GM15510 (cell line): Measurements from ENCODE around the gene WDR43.

Experiments
- POLR2A ChIP-seq: IDR thresholded peaks from 3 replicates; pipeline ENCODE4 v1.6.1; 2011; ENCODE audit warnings: borderline replicate concordance; ENCODE audit not compliant: insufficient read length; ENCODE audit errors: extremely low read depth

WDR43 gene

DNA sequence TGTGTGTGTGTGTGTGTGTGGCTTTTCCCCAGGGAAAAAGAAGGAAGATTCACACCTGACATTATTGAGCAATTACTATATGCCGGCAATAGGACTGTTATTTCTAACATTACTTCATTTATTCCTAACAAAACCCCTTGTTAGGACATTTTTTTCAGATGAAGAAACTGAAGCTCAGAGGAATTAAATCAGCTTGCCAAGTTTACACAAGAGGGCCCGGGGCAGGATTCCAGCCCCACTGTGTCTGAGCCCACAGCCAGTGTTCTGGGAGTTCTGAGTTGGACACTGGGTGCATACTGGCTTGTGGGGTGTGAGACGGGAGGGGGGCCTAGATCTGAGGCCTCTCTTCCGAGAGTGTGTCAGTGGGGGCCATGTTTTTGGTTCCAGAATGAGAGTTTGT lies 96.6 kb downstream of the WDR43 start:
- no peak for TF ChIP-seq POLR2A

DNA sequence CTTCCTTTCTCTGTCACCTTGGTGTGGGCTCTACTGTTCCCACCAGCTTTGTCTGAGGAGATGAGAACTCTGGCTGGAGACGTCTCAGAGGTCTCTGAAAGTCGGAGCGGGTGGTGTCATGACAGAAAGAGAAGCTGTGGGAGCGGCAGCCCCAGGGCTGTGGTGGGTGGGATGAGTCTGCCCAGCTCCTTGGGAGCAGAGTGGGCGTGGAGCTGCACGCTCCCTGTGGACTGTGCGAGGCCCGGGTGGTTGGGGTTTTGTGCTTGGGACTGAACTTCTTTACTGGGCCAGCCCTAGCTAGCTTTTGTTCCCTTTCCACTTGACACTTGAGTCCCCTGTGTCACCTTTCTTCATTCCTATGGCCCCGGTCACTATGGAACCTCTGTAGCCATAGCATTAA lies 97.0 kb downstream of the WDR43 start:
- no peak for TF ChIP-seq POLR2A

DNA sequence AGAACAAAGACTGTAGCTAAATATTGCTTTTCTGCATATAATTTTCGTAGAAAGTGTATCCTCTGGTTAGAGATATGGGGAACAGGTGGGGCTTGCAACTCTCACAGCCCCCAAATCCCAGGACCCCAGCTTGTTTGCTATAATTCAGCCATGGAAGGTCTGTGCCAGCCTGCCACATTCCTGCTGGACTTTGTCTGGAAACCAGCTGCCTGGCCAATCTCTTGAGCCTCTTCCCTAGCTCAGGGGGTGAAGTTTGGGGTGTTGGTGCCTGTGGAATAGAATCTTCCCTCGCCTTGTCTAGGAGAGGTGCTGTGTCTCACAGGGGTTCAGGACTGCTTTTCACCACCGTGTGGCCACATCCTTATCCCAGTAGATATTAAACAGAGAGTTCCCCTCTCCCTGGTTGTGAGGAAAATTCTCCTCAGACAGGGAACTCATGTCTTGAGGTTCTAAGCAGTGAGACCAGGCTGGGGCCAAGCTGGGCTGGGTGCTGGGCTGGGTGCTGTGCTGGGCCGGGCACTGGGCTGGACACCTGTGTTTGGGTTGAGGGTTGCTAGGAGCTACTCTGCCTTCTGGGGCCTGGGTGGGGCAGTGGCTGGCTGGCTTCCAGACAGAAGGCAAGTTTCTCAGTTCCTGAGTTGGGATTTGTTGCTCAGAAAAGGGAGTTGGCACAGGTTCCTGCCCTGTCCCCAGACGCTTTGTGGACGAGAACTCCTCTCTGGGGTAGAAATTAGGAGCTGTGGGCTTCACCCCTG lies 98.9 kb downstream of the WDR43 start:
- TF ChIP-seq POLR2A, result no peak

DNA sequence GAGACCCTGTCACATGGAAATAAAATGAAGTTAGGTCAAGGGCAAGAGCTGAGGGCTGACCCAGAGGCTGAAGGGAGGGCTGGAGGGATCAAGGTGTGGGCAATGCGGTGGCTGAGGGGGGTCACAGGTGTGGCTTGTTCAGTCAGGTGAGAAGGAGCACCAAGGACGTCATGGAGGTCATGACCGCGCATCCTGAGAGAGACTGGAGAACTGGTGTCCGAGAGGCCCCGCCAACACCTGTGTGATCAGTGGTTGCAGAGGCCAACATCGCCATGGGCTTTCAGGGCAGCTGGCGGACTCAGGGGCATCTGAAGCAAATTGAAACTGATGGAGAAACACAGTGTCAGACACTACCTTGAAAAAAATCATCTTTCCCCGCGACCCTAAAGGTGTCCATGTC lies 99.6 kb downstream of the WDR43 start:
- no peak for TF ChIP-seq POLR2A

DNA sequence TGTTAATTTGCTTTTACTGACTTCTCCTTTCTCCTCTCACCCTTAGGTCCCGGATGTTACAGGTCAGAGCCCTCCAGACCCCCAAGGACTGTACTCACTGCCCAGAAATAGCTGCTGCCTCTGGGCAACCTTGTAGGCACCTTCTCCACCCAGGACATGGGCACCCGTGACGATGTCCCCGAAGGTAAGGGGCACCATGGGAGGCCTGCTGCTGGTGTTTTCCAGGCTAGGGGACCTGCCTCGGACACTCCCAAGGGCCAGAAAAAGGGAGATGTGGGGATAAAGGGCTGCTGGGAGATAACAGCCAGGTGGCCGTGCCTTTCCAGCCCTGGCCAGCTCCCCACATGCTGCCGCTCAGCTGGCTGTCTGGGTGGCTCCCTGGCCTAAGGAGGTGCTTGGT lies 100.2 kb downstream of the WDR43 start:
- no peak for TF ChIP-seq POLR2A

DNA sequence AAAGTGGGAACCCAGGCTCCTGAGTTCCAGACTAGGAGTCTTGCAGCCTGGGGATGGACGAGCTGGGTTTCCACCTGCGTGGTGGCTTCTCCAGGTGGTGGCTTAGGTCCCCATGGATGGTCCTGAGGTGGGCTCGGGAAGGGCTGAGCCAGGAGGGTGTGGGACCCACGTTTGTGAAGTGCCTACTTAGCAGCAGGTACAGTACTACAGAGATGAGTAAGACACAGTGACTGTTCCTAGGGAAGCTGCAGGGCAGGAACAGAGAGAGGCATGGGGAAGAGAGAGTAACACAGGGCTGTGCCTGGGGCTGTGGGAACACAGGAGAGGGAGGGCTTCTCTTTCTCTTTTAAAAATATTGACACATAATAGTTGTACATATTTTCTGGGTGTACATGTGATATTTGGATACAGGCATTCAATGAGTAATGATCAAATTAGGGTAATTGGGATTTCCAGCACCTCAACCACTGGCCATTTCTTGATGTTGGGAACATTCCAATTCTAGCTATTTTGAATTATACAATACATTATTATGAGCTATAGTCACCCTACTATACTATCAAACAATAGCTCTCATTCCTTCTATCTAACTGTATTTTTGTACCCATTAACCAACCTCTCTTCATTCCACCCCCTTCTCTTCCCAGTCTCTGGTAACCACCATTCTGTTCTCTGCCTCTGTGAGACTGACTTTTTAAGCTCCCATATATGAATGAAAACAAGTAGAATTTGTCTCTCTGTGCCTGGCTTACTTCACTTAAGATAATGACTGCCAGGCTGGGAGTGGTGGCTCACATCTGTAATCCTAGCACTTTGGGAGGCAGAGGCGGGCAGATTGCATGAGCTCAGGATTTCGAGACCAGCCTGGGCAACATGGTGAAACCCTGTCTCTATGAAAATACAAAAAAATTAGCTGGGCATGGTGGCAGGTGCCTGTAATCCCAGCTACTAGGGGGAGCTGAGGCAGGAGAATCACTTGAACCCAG lies 101.6 kb downstream of the WDR43 start:
- no peak for TF ChIP-seq POLR2A

DNA sequence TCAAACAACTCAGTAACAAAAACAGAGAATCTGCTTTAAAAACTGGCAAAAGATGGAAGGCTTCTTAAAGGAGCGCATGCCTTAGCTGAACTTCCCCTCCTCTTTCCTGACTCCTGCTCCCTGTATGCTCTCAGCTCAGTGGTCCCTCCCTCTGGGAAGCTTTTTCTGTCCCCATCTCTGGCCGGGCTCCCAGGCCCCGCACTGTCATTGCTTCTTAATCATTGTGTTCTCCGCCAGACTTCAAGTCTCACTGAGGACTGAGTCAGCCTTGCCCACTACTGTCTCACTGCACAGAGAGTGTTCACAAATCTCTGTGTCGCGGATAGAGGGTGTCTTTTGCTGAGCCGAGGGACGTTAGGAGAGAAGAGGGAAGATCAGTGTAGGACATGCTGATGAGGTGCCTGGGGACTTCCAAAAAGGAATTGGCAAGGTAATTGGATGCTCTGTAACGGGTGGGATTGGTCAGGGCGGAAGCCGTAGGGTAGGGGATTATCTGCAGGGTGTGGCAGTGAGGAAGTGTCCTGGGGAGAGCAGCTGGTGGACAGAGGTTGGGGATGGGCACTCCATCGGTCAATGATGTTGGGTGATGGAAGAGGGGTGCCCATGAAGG lies 102.9 kb downstream of the WDR43 start:
- TF ChIP-seq POLR2A, result no peak
